Mucosa of rectum (tissue), 2 donors: ENCODE measurements around the gene CEP95.
"Not testable (repeated sequence)": the region's sequence is repeated elsewhere in the genome, so short reads cannot be mapped to it uniquely, and the experiment has no call there.

ENCODE experiments used
- H3K27ac ChIP-seq, 2 donors: one replicate each; pipeline ENCODE4 v1.7.0; 2013; ENCODE audit warnings: inconsistent platforms in 2 of 2, low read depth in 2 of 2, low read length in 2 of 2
- H3K27me3 ChIP-seq, 2 donors: one replicate each; pipeline ENCODE4 v1.7.0; 2013; ENCODE audit warnings: low read length in 2 of 2; ENCODE audit not compliant: control insufficient read depth in 2 of 2, insufficient read depth in 2 of 2
- H3K36me3 ChIP-seq, 2 donors: one replicate each; pipeline ENCODE4 v1.7.0; 2013; ENCODE audit warnings: low read length in 2 of 2; ENCODE audit not compliant: control insufficient read depth in 2 of 2, insufficient read depth in 2 of 2
- H3K4me1 ChIP-seq, 2 donors: one replicate each; pipeline ENCODE4 v1.7.0; 2013; ENCODE audit warnings: low read length in 2 of 2, mild to moderate bottlenecking in 1 of 2; ENCODE audit not compliant: control insufficient read depth in 2 of 2, insufficient read depth in 2 of 2
- H3K4me3 ChIP-seq, 2 donors: one replicate each; pipeline ENCODE4 v1.7.0; 2013; ENCODE audit warnings: low read length in 2 of 2
- H3K9ac ChIP-seq, 2 donors: one replicate each; pipeline ENCODE4 v1.7.0; 2013; ENCODE audit warnings: low read length in 2 of 2, low read depth in 1 of 2, mild to moderate bottlenecking in 1 of 2
- H3K9me3 ChIP-seq, 2 donors: one replicate each; pipeline ENCODE4 v1.7.0; 2013; ENCODE audit warnings: low read length in 2 of 2; ENCODE audit not compliant: control insufficient read depth in 2 of 2
- donor health status: healthy.
- donor health status: Normal muscosa, but diverticular disease.

The CEP95 gene

GRCh38 chr17:64564098-64564497 is 57.3 kb downstream of the CEP95 start:
- no peak overlapping the region for H3K4me3 ChIP-seq
- H3K27me3 ChIP-seq, result no peaks in the 10 kb centered on the region
- H3K27ac ChIP-seq, result no peak overlapping the region
- H3K36me3 ChIP-seq, result peaks cover 12 to 13% of the 10 kb centered on the region in 2 donors
- H3K4me1 ChIP-seq, result no peaks in the 10 kb centered on the region
- no peak overlapping the region for H3K9ac ChIP-seq
- no peaks in the 10 kb centered on the region for H3K9me3 ChIP-seq

GRCh38 chr17:64565563-64565962 is 58.8 kb downstream of the CEP95 start:
- H3K9me3 ChIP-seq, result no peaks in the 10 kb centered on the region
- peaks cover 15 to 18% of the 10 kb centered on the region in 2 donors for H3K36me3 ChIP-seq
- H3K27me3 ChIP-seq, result no peaks in the 10 kb centered on the region
- no peaks in the 10 kb centered on the region for H3K4me1 ChIP-seq
- H3K9ac ChIP-seq, result no peak overlapping the region
- H3K27ac ChIP-seq, result no peak overlapping the region
- H3K4me3 ChIP-seq, result no peak overlapping the region

- Histone ChIP-seq H3K9ac (no peak overlapping the region), H3K4me3 (no peak overlapping the region), H3K9me3 (no peaks in the 10 kb centered on the region), H3K4me1 (no peaks in the 10 kb centered on the region), H3K36me3 (peaks cover 16 to 22% of the 10 kb centered on the region in 2 donors), H3K27ac (no peak overlapping the region), H3K27me3 (no peaks in the 10 kb centered on the region)
Measured at GRCh38 chr17:64571746-64572145, 65.0 kb downstream of the CEP95 start.

GRCh38 chr17:64572682-64573154 is 65.9 kb downstream of the CEP95 start:
- H3K9me3 ChIP-seq, result no peaks in the 10 kb centered on the region
- H3K9ac ChIP-seq, result no peak overlapping the region
- no peak overlapping the region for H3K27ac ChIP-seq

GRCh38 chr17:64573214-64573613 is 66.4 kb downstream of the CEP95 start:
- H3K9ac ChIP-seq, result no peak overlapping the region
- H3K27me3 ChIP-seq, result no peaks in the 10 kb centered on the region
- no peak overlapping the region for H3K27ac ChIP-seq
- no peaks in the 10 kb centered on the region for H3K9me3 ChIP-seq
- H3K36me3 ChIP-seq, result peaks cover 19 to 21% of the 10 kb centered on the region in 2 donors
- H3K4me1 ChIP-seq, result no peaks in the 10 kb centered on the region
- H3K4me3 ChIP-seq, result no peak overlapping the region

More at GRCh38 chr17:64572682-64573154, 65.9 kb downstream of the CEP95 start:
- no peaks in the 10 kb centered on the region for H3K27me3 ChIP-seq
- H3K4me1 ChIP-seq, result no peaks in the 10 kb centered on the region
- peaks cover 19 to 22% of the 10 kb centered on the region in 2 donors for H3K36me3 ChIP-seq
- H3K4me3 ChIP-seq, result no peak overlapping the region

GRCh38 chr17:64574646-64575045 is 67.9 kb downstream of the CEP95 start:
- Histone ChIP-seq H3K36me3 (peaks cover 18 to 24% of the 10 kb centered on the region in 2 donors), H3K4me1 (no peaks in the 10 kb centered on the region), H3K9ac (no peak overlapping the region), H3K9me3 (no peaks in the 10 kb centered on the region), H3K27me3 (no peaks in the 10 kb centered on the region), H3K4me3 (no peak overlapping the region), H3K27ac (no peak overlapping the region)

- H3K9ac ChIP-seq, result no peak overlapping the region
- no peaks in the 10 kb centered on the region for H3K4me1 ChIP-seq
- H3K4me3 ChIP-seq, result no peak overlapping the region
- no peaks in the 10 kb centered on the region for H3K27me3 ChIP-seq
- no peaks in the 10 kb centered on the region for H3K9me3 ChIP-seq
- H3K27ac ChIP-seq, result no peak overlapping the region
- H3K36me3 ChIP-seq, result peaks cover 16 to 25% of the 10 kb centered on the region in 2 donors
Measured at GRCh38 chr17:64575431-64575830, 68.7 kb downstream of the CEP95 start.

- H3K36me3 ChIP-seq, result peaks cover 15 to 27% of the 10 kb centered on the region in 2 donors
- not testable (repeated sequence) for H3K4me1 ChIP-seq, H3K9ac ChIP-seq
Measured at GRCh38 chr17:64577025-64577424, 70.2 kb downstream of the CEP95 start.

GRCh38 chr17:64579917-64580316 is 73.1 kb downstream of the CEP95 start:
- no peaks in the 10 kb centered on the region for H3K4me1 ChIP-seq
- no peak overlapping the region for H3K27ac ChIP-seq
- H3K27me3 ChIP-seq, result no peaks in the 10 kb centered on the region
- H3K9me3 ChIP-seq, result no peaks in the 10 kb centered on the region
- H3K9ac ChIP-seq, result no peak overlapping the region
- H3K36me3 ChIP-seq, result peaks cover 12 to 36% of the 10 kb centered on the region in 2 donors
- H3K4me3 ChIP-seq, result no peak overlapping the region

More at GRCh38 chr17:64577025-64577424, 70.2 kb downstream of the CEP95 start:
- not testable (repeated sequence) for H3K27ac ChIP-seq, H3K9me3 ChIP-seq, H3K27me3 ChIP-seq, H3K4me3 ChIP-seq

- H3K27ac ChIP-seq, result no peak overlapping the region
- H3K4me1 ChIP-seq, result no peaks in the 10 kb centered on the region
- H3K9me3 ChIP-seq, result no peaks in the 10 kb centered on the region
- no peaks in the 10 kb centered on the region for H3K27me3 ChIP-seq
- no peak overlapping the region for H3K9ac ChIP-seq
- H3K4me3 ChIP-seq, result no peak overlapping the region
- peaks cover 12 to 35% of the 10 kb centered on the region in 2 donors for H3K36me3 ChIP-seq
Measured at GRCh38 chr17:64580384-64581315, 73.9 kb downstream of the CEP95 start.
